Body of pancreas (tissue), 4 donors: ENCODE results near the gene EPHA4. TPM values are rescaled to one million over a fixed set of nuclear protein-coding genes. Genes with fewer than 3 reads are reported as not detected.

ENCODE experiments used
- ATAC-seq: fragments of 150-250 bp; one replicate; pipeline ENCODE4 v1.9.1; 2016
- DNase-seq, 4 donors: peaks; one replicate each; pipeline ENCODE4 v3.0.0-alpha.2; 2019
- H3K27ac ChIP-seq, 4 donors: fragments of 200-600 bp; sonication (generic); 1 replicate in 3 of 4; 2 replicates in 1 of 4; pipeline versions ENCODE4 v1.5.1 to v1.6.1; 2016 to 2019; ENCODE audit warnings: mild to moderate bottlenecking in 1 of 4, mixed read lengths in 1 of 4, moderate library complexity in 1 of 4
- H3K27me3 ChIP-seq, 2 donors: fragments of 200-600 bp; sonication (generic); one replicate each; pipeline ENCODE4 v1.6.0; 2016; ENCODE audit warnings: mild to moderate bottlenecking in 1 of 2
- H3K36me3 ChIP-seq, 2 donors: fragments of 200-600 bp; sonication (generic); replicated peaks in 1 of 2; 2 replicates each; pipeline ENCODE4 v1.5.1; 2016; ENCODE audit warnings: low read depth in 2 of 2; ENCODE audit not compliant: insufficient read depth in 1 of 2
- H3K4me1 ChIP-seq: fragments of 200-600 bp; sonication (generic); one replicate; pipeline ENCODE4 v1.6.0; 2016
- H3K4me3 ChIP-seq, 2 donors: fragments of 200-600 bp; sonication (generic); 1 replicate in 1 of 2; 2 replicates in 1 of 2; pipeline ENCODE4 v1.5.1; 2016 to 2019
- H3K9me3 ChIP-seq, 3 donors: fragments of 200-600 bp; sonication (generic); 1 replicate in 2 of 3; 2 replicates in 1 of 3; pipeline ENCODE4 v1.5.1; 2016
- POLR2A ChIP-seq, 3 donors: fragments of 450-650 bp; IDR thresholded peaks; one replicate each; pipeline ENCODE4 v1.6.1; 2016; ENCODE audit warnings: antibody characterized with exemption in 3 of 3, mild to moderate bottlenecking in 2 of 3
- WGBS, 2 donors: methylation state at CpG; one replicate each; pipeline ENCODE4 v1.1.5; 2017; 5-methylcytosine and 5-hydroxymethylcytosine counted together
- intact Hi-C: fragments of 100-400 bp; cut with DNase I; formaldehyde crosslinking; loops from one replicate; pipeline ENCODE4 v1.15.1; 2023
- total RNA-seq, 2 donors: library from RNA; depleted of rRNA; stranded (reverse); fragments of >200 nt; gene quantifications; one replicate each; pipeline ENCODE4 v1.1.0, GENCODE V29; 2016
- TF ChIP-seq, protein P1 (sequence below), 7 experiments: fragments of 450-650 bp in 4 of 7; fragments of 200-600 bp in 3 of 7; sonication (generic) in 3 of 7; IDR thresholded peaks; one replicate each; pipeline ENCODE4 v1.5.1; 2016 to 2019; ENCODE audit warnings: antibody characterized with exemption in 7 of 7

EPHA4 gene
- total RNA-seq, 2 donors from 2014 or later = 4.0 to 5.2 TPM

DNA sequence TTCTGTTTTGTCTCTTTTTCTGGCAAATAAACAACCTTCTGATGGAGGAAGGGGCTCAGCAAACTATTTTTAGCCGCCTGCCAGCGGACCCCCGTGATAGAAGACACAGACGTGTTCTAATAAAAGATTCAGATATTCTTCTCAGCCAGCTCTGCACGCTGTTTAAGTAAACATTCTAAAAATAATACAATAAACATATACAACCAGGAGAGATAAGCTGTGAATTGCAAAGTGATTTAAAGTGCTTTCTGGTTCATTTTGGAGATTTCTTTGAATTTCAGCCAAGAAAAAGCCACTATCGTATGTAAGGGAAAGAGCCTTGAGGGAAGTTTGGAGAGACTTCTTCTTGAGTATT is 201.3 kb downstream of the EPHA4 start:
- Histone ChIP-seq H3K27me3 (no peaks in the 10 kb centered on the region), H3K9me3 (no peaks in the 10 kb centered on the region), H3K27ac (no peak overlapping the region), H3K4me3 (no peak overlapping the region), H3K4me1 (no peaks in the 10 kb centered on the region), H3K36me3 (no peaks in the 10 kb centered on the region)
- 38 to 60% methylated on average over 6 of the region's 6 CpGs for WGBS, 2 donors
- DNase-seq = no peak
- intact Hi-C loops = no loop called here
- TF ChIP-seq, protein P1, sequence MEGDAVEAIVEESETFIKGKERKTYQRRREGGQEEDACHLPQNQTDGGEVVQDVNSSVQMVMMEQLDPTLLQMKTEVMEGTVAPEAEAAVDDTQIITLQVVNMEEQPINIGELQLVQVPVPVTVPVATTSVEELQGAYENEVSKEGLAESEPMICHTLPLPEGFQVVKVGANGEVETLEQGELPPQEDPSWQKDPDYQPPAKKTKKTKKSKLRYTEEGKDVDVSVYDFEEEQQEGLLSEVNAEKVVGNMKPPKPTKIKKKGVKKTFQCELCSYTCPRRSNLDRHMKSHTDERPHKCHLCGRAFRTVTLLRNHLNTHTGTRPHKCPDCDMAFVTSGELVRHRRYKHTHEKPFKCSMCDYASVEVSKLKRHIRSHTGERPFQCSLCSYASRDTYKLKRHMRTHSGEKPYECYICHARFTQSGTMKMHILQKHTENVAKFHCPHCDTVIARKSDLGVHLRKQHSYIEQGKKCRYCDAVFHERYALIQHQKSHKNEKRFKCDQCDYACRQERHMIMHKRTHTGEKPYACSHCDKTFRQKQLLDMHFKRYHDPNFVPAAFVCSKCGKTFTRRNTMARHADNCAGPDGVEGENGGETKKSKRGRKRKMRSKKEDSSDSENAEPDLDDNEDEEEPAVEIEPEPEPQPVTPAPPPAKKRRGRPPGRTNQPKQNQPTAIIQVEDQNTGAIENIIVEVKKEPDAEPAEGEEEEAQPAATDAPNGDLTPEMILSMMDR (IDR thresholded peaks at IDR 0.05) = no peak
- ATAC-seq = no peak

DNA sequence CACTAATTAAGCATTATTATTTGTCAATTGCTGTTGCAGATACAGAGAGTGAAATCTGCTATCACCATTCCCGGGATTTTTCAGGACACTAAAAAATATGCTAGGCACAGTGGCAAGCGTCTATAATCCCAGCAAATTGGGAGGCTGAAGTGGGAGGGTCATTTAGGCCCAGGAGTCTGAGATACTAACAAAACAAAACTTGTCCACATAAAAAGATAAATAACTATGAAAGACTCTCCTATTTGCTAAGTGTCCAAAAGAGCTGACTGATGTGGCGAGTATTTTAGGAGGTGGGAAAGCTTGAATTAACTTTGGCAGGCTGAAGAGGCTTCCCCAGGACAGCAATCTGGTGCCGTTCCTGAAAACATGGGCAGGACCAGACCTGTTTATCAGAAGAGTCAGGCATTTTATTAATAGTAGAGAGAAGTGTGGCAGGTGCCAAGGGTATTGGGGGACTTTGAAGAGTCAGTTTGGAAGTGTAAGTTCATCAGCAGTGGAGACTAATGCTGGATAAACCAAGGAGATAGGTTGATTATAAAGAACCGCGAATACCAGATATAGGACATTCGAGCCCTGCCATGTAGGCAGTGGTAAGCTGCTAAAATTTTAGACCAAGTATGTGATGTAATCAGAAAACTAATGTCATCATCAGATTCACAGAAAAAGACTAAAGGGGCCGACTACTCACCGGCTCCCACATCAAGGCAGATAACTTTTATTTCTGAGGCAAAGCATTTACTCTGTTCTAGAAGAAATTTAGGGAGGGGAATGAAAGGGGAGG is 201.8 kb downstream of the EPHA4 start:
- Histone ChIP-seq H3K27ac (no peak overlapping the region), H3K36me3 (no peaks in the 10 kb centered on the region), H3K27me3 (no peaks in the 10 kb centered on the region), H3K4me1 (no peaks in the 10 kb centered on the region), H3K4me3 (no peak overlapping the region), H3K9me3 (no peaks in the 10 kb centered on the region)
- no peak for TF ChIP-seq POLR2A (IDR thresholded peaks at IDR 0.05)
- TF ChIP-seq, protein P1 (IDR thresholded peaks at IDR 0.05) = no peak
- ATAC-seq (no peak), DNase-seq (no peak)
- WGBS, 2 donors = 66 to 70% methylated on average over 9 of the region's 9 CpGs
- intact Hi-C loops = no loop called here
